Left renal cortex interstitium (tissue), 4 donors: ENCODE data around the gene PPM1L. TPM values are rescaled to one million over a fixed set of nuclear protein-coding genes. Genes with fewer than 3 reads are reported as not detected.
"Not testable (repeated sequence)": the region's sequence is repeated elsewhere in the genome, so short reads cannot be mapped to it uniquely, and the experiment has no call there.

Experiments
- DNase-seq, 4 donors: peaks; one replicate each; pipeline ENCODE4 v3.0.0-alpha.2; 2013; ENCODE audit warnings: low read depth in 4 of 4, low spot score in 2 of 4, missing footprints in 1 of 4
- polyA plus RNA-seq, 4 donors: library from polyadenylated mRNA; unstranded; fragments of 120-200 nt; gene quantifications; one replicate each; pipeline ENCODE4 v1.2.1, GENCODE V29; 2013; ENCODE audit not compliant: insufficient read length in 4 of 4

Gene PPM1L
- polyA plus RNA-seq, 4 donors, result 6.5 to 9.2 (median 7.4) TPM

DNA sequence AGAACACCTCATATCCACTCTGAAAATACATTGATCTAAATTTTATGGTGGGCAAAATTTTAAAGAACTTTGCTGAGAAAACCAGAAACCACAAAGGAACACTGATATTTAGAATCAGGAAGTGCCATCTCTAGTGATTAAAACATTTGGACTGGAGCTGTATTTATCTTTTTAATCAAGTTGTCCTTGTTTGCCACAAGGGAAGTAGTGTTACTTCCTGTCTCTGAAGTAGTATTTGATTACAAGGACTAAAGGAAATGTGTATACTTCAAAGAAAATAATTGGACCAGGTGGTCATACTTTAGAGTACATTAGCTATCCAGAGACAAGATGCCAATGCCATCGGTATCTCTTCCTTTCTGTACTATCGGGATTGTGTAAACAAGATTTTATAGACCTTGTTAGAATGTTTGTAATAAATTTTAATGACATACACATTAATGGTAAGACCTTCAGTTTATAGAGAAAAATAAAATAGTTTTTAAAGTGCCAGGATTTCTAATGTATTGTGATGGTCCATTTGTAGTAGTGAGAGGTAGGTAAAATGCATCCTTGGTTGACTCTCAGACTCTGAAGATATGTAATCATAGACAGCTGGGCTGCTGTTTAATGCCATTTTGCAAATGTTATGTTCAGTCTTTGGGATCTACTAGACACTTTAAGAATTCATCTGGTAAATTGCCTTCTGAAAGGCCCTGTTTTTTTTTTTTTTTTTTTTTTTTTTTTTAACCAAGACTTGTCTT is 217.2 kb downstream of the PPM1L start:
- DNase-seq, result no peak

GRCh38 chr3:160977773-160978172 is 221.7 kb downstream of the PPM1L start:
- no peak for DNase-seq

- no peak for DNase-seq
These were observed 224.7 kb downstream of the PPM1L start for GRCh38 chr3:160980740-160981139.

- no peak for DNase-seq
These were observed 225.3 kb downstream of the PPM1L start for GRCh38 chr3:160981217-160981938.

- no peak for DNase-seq
These were observed 226.5 kb downstream of the PPM1L start for GRCh38 chr3:160982491-160982890.

GRCh38 chr3:160983900-160984299 is 227.9 kb downstream of the PPM1L start:
- DNase-seq, result not testable (repeated sequence)

DNA sequence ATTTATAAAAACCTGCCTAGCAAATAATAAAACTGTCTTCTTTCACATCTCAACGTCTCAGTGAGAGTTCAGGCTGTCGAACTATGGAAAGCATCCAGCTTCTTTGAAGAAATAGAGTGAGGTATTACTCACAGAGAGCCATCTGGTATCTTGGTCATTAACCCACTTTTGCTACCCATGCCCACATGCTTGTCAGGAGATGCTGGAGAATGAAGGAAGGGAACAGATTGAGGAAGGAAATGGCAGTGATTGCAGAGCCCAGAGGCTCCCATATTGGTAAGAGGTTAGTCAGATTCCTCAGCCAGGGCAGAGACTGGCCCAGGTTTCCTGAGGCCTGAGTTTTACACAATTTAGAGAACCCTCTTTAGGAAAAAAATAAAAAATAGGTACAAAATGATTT is 230.0 kb downstream of the PPM1L start:
- no peak for DNase-seq

DNA sequence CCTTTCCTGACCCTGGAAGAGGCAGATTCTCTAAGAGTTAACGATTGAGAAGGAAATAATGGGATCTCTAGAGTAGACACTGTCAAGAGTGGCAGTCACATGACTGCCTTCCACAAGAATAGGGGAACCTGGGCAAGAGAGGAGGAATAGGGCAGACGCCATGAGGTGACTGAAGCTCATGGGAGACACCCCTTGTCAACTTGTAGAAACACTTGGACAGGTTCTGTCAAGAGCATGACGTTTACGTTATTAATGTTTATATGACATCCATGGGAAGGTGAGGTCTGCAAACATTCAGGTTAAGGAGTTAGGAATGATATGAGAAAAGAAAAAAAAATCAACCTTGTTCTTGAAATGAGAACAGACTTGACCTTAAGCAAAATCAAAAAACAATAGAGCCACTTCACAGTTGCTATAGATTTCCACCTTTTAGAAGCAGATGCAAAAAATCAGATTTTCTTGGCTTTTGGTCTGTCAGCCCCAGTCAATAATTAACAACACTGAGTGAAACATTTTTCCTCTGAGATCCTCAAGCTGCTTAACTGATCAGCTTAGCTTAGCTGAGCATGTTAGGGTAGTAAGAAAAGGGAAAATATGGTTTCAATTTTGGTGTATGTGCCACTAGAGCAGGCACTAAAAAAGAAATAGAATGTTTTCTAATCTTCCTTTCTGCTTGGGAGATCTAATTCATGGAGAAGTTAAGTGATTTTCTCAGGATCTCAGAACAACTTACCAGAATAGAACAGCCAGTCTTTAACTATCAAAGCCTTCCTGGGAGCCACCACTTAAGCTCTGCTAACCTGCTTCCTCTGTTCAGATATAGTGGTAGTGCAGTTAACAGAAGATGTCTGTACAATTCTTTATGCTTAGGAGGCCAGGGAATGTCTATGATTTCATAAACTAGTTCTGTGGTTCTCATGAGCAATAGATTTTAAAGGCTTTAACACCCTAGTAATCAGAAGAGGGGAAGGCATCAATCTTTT is 232.2 kb downstream of the PPM1L start:
- DNase-seq, result no peak

- no peak for DNase-seq
These were observed 234.4 kb downstream of the PPM1L start for GRCh38 chr3:160990446-160990845.

GRCh38 chr3:160992712-160993111 is 236.7 kb downstream of the PPM1L start:
- no peak for DNase-seq

DNA sequence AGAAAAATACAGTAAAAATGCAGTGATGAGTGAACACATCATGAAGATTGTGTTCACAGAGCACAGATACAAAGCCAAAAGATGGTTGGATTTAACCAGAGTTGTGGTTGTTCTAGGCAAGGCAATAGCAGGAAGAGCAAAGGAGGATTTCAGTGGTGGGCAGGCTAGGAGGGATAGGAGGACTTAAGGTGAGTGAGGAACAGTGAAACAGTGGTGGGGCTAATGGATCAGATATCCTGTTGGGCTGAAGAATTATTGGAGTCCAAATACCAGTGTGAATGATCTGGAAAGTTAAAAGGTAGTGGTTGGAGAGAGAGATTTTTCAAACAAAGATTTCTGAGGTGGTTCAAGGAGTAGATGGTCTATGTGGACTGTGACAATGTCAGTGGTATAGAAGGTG is 240.8 kb downstream of the PPM1L start:
- DNase-seq, result no peak

GRCh38 chr3:160998581-160998980 is 242.6 kb downstream of the PPM1L start:
- no peak for DNase-seq

DNA sequence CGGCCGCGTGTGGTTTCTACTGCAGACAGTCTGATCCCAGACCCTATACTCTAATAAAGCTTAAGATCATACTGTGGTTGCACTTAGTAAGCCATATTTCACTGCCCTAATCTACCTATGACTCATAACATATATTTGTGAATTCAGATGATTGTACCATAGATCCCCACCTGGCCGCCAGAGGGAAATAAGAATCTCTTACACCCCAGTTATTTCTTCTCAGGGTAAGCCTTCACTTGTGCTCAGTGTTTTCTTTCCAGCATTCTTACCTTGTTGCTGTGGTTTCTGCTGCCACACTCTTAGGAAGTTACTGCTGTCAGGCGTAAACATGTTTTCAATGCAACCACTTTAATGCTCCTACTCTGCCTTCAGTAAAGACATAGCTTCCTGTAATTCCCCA is 243.2 kb downstream of the PPM1L start:
- DNase-seq, result no peak

GRCh38 chr3:161008086-161008485 is 252.1 kb downstream of the PPM1L start:
- DNase-seq, result no peak

DNA sequence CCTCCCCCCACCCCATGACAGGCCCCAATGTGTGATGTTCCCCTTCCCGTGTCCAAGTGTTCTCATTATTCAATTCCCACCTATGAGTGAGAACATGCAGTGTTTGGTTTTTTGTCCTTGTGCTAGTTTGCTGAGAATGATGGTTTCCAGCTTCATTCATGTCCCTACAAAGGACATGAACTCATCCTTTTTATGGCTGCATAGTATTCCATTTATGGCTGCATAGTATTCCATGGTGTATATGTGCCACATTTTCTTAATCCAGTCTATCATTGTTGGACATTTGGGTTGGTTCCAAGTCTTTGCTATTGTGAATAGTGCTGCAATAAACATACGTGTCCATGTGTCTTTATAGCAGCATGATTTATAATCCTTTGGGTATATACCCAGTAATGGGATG is 254.1 kb downstream of the PPM1L start:
- not testable (repeated sequence) for DNase-seq

DNA sequence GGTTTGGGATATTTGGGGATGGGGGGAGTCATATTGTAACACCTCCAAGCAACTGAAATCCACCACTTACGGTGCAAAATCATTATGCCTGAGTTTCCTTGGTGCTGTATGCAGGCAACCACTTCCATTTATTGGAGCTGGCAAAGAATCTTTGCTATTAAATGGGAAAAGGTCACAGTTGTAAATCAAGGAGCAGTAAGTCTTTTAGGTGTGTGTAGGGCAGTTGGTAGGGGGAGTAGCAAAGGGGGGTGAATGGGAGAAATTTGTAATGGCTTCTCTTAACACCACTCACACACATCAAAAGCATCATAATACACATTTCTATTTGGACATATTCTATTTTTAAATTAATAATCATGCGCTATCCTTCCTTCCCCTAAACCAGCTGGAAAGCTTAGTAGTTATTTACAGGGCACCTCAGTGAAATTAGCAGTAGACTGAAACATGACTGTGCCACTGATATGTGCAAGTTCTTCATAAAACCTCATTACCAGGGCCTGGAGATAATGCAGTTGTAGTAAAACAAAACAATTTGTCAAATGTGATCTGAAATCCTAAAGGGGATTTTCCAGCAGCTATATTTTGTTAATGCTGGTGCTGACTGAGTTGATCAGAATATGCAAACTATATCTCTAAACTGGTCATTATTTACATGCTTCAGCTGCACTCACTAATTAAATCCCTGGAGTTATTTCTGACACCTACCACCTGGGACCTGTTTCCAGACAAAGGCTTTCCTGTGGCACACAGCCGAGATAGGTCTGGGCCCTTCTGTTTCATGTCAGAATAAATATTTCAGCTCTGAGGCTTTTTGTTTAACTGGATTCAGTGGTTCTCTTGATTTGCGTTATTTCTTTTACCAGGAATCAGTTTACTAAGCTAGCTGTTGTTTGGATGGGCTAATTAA is 259.1 kb downstream of the PPM1L start:
- DNase-seq, result no peak

DNA sequence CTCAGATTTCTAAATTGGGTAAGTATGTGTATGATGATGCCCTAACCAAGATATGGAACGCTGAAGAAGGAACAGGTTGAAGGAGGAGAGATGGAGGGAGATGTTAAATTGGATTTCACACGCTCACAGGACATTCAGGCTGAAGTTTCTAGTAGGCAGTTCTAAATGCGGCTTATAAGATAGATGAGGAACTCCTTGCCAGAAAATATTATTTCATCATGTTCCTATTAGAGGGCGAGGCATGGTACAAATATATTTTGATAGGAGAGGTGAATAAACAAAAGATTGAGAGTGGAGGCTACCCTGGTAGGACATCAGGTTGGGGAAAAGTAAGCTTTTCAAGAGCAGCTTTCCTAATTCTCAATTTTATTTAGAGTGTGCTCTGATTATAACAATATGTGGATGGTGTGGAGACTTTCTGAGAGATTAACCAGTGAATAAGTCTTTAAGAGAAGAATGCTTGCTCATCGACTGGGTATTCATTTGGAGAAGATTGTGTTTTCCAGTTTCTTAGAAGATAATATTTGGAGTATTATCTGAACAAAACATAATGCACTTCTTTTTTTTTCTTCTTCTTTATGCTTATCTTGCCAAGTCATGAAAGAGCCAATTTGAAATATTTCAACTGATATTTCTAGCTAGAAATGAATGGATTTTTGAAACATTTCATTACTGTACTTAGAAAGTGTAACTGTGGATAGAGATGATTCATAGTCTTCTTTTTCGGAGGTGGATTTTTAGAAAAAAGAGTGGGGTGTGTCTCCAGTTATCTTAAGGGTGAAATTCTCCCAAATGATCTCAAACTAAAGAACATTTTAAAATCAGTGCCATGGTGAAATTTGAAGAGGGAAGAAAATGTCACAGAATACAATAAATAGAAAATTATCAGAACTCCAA is 260.6 kb downstream of the PPM1L start:
- no peak for DNase-seq

DNA sequence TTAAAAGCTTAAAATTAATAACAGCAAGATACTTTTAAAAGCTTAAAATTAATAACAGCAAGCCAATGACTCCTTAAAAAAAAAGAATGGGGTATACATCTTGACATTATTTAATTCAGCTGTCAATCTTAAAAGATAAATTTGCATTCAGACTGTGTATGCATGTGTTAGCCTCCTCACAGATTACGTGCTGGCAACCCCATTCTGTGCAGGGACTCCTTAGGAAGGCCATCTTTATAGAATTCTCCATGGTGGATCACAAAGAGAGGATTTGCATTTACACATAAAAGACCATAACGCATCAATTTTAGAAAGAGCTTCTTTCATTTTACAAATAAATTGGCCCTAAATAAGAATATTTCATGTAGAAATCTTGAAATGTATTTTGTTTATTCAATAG is 261.9 kb downstream of the PPM1L start:
- DNase-seq, result no peak

GRCh38 chr3:161020256-161020655 is 264.2 kb downstream of the PPM1L start:
- DNase-seq, result no peak
